GM21619 (cell line): Measurements from ENCODE around the gene CTH.
"Not testable (repeated sequence)": the region's sequence is repeated elsewhere in the genome, so short reads cannot be mapped to it uniquely, and the experiment has no call there.

Source experiments
- ATAC-seq: cut with Tn5 transposase; IDR thresholded peaks from one replicate; pipeline ENCODE4 v1.9.1; 2021; ENCODE audit not compliant: unreplicated experiment

Gene CTH

DNA sequence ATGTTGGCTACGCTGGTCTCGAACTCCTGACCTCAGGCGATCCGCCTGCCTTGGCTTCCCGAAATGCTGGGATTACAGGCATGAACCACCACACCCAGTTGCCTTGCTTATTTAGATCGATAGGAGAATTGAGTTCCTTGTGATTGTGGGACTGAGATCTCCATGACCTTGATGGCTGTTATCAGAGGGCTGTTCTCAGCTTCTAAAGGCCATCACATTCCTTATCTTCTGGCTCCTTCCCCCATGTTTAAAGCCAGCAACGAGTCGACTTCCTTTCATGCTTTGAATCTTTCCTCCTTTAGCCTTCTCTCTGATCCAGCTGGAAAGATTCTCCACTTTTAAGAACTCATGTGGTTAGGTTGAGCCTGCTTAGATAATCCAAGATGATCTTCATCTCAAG lies 38.0 kb downstream of the CTH start:
- no peak for ATAC-seq

DNA sequence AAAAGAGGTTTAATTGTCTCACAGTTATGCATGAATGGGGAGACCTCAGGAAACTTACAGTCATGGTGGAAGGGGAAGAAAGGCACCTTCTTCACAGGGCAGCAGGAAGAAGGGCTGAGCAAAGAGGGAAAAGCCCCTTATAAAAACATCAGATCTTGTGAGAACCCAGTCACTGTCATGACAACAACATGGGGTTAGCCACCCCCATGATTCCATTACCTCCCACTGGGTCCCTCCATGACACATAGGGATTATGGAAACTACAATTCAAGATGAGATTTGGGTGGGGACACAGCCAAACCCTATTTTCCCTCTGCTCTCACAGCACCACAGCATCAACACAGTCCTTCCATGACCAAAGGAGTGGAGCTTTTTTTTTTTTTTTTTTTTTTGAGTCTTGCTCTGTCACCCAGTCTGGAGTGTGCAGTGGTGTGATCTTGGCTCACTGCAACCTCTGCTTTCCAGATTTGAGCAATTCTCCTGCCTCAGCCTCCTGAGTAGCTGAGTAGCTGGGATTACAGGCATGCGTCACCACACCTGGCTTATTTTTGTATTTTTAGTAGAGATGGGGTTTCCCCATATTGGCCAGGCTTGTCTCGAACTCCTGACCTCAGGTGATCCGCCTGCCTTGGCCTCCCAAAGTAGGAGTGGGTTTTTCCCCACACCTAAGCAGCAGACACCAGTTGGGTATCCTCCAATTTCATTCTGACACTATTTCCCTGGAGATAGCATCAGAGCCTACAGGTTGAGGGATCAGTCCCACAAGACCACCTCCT lies 41.3 kb downstream of the CTH start:
- not testable (repeated sequence) for ATAC-seq

DNA sequence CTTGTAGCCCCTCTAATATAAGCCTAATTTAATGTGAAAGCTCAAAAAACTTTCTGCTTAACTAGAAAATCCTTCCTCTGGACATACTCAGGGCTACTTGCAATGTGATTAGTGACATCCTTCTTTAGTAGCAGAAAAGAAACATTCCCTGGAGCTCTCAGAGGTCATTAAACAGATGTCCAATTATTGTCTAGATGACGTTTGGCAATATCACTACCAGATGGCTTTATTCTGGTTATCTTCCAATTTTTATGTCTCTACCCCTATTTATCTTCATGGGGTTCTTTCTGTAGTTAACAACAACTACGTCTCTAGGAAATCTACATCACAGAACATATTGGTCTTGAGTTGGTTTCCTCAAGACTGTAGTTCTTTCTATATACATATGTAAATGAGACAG lies 44.2 kb downstream of the CTH start:
- ATAC-seq: no peak

DNA sequence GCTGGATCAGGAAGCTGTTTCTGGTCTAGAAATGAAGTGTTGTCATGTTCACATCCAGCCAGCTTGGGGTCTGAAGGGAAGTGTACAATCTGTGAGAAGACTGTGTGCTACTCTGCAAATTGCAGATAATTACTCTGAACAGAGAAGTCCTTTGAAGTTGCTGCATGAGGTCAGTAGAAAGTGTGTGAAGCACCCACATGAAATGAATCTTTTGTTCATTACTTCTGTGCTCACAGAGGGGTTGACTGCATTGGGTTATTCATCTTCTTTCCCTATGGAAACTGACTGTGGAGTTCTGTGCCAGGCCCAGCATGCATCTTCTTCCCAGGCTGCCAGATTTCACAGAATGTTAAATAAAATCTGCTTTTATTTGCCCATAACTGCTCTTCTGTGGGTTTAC lies 47.1 kb downstream of the CTH start:
- no peak for ATAC-seq

DNA sequence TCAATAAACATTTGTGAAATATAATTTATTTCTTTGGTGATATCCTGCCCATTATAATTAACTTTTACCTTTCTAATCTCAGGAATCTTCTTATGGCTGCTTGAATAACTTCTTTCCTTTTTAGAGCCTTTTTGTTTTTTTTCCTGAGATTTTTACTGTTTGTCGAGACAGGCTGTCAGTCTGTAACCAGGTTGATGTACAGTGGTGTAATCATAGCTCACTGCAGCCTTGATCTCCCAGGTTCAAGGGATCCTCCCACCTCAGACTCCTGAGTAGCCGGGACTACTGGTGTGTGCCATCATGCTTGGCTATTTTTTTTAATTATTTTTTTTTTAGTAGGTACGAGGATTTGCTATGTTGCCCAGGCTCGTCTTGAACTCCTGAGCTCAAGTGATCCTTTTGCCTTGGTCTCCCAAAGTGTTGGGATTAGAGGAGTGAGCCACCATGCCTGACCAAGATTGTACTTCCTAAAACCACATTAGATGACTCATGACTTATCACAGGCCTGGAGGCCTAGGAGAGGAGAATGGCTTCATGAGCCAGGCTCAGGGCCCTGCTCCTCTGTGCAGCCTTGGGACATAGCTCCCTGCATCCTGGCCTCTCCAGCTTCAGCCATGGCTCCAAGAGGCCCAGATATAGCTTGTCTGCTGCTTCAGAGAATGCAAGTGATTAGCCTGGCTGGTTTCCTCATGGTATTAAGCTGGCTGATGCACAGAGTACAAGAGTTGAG lies 48.6 kb downstream of the CTH start:
- no peak for ATAC-seq

DNA sequence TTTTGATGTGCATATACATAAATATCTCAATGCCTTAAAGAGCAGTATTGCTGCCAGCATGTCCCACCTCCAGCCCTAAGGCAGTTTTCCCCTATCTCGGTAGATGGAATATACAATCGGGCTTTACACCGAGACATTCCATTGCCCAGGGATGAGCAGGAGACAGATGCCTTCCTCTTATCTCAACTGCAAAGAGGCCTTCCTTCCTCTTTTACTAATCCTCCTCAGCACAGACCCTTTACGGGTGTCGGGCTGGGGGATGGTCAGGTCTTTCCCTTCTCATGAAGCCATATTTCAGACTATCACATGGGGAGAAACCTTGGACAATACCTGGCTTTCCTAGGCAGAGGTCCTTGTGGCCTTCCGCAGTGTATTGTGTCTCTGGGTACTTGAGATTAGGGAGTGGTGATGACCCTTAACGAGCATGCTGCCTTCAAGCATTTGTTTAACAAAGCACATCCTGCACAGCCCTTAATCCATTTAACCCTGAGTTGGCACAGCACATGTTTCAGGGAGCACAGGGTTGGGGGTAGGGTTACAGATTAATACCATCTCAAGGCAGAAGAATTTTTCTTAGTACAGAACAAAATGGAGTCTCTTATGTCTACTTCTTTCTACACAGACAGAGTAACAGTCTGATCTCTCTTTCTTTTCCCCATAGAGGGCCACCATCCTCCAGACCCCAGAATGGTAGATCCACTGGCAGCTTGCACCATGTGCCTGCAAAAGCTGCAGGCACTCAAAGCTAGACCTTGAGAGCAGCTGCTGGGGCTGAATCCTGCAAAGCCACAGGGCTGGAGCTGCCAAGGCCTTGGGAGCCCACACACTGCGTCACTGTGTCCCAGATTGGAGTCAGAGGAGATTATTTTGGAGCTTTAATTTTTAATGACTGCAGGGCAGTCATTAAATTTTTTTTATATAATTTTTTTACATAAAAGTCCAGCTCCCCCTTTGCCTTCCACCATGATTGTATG lies 50.0 kb downstream of the CTH start:
- ATAC-seq: not testable (repeated sequence)

DNA sequence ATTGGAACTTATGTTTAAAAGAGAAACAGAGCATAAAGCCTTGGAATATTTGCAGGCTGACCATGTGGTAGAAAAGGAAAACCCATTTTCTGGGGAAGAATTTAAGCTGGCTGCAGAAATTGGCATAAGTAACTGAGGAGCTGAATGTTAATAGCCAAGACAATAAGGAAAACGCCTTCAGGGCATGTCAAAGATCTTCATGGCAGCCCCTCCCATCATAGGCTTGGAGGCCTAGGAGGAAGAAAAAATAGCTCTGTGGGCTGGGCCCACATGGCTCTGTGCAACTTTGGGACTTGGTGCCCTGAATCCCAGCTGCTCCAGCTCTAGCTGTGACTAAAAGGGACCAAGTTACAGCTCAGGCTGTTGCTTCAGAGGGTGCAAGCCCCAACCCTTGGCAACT lies 51.5 kb downstream of the CTH start:
- ATAC-seq: no peak

DNA sequence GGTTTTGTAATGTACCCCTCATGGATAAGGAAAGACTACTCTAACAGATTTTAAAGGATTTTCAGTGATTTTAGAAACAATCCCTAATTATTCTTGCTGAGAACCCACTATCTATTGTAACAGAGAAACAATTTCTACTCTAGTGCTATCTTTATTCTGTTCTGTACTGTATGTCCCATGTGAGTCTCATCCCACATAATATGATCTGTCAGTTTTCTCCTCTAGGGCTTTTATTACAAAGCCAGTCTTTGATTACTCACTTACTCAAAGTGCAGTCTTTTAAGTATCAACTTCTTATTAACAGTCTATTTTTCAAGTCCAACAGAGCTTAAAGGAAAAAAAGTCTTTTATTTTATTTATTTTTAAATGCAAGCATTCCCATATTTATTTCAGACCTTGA lies 54.8 kb downstream of the CTH start:
- no peak for ATAC-seq

DNA sequence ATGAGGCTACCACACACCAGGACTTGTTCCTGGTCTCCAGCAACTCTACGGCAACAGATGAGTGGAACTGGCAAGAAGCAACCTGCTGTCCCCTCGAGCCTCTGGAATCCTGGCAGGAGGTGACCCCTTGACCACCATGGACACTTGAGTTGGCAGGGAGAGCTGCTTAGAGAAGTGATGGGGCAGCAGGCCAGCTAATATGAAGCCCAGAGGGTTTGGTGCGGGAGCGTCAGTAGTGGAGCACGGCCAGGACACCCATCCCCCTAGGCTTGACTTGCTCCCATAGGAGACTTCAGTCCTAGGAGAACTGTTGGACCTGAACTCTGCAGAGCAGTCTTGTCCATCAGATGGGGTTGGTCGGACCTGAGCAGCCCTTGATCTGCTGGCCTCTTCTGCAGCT lies 56.5 kb downstream of the CTH start:
- no peak for ATAC-seq

DNA sequence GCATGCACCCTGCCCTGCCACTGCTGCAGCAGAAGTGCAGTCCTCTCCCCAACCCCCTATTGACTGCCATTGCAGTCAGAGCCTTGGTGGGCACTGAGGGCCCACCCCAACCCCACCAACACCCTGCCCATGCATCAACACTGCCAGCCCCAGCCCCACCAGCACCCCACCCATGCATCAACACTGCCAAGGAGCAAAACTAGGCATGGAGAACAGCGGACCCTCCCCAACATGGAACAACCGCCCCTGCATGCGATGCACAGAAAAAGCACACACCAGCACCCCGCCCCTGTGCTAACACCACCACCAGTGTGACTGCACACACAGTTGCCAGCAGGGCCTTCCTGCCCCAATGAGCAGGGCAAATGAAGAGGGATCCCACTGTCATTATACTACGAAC lies 57.1 kb downstream of the CTH start:
- ATAC-seq: no peak

DNA sequence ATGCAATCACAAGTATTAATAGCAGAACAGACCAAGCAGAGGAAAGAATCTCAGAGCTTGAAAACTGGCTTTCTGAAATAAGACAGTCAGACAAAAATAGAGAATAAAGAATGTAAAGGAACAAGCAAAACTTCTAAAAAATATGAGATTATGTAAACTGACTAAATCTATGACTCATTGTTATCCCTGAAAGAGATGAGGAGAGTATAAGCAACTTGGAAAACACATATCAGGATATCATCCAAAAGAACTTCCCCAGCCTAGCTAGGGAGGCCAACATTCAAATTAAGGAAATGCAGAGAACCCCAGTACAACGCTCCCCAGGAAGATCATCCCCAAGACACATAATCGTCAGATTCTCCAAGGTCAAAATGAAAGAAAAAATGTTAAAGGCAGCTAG lies 58.1 kb downstream of the CTH start:
- not testable (repeated sequence) for ATAC-seq

DNA sequence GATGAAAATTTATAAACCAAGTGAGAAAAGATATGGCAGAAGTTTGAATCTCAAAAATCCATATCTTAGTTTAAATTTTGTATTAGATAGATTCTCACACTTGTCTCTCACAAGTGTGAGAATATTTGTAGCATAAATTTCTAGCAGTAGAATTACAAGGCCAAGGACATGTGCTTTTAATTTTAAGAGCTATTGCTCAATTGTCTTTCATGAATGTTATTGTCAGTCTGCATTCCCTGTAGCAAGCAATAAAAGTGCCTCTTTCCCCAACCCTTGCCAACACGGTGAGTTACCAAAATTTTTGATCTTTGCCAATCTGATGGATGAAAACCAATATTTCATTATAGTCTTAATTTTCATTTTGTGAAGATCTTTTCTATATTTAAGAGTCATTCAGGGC lies 64.0 kb downstream of the CTH start:
- ATAC-seq: no peak

DNA sequence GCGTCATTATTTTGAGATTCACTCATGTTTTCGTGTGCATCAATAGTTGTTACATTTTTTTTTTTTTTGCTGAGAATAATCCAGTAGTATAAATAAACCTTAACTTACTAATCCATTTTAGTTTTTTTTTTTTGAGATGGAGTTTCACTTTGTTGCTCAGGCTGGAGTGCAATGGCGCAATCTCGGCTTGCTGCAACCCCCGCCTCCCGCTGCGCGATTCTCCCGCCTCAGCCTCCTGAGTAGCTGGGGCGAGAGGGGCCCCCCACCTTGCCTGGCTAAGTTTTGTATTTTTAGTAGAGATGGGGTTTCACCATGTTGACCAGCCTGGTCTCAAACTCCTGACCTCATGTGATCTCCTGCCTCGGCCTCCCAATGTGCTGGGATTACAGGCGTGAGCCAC lies 66.0 kb downstream of the CTH start:
- ATAC-seq: no peak

DNA sequence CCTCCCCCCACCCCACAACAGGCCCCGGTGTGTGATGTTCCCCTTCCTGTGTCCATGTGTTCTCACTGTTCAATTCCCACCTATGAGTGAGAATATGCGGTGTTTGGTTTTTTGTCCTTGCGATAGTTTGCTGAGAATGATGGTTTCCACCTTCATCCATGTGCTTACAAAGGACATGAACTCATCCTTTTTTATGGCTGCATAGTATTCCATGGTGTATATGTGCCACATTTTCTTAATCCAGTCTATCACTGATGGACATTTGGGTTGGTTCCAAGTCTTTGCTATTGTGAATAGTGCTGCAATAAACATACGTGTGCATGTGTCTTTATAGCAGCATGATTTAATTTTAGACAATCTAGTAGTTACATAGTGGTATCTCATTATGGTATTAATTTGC lies 66.8 kb downstream of the CTH start:
- not testable (repeated sequence) for ATAC-seq

DNA sequence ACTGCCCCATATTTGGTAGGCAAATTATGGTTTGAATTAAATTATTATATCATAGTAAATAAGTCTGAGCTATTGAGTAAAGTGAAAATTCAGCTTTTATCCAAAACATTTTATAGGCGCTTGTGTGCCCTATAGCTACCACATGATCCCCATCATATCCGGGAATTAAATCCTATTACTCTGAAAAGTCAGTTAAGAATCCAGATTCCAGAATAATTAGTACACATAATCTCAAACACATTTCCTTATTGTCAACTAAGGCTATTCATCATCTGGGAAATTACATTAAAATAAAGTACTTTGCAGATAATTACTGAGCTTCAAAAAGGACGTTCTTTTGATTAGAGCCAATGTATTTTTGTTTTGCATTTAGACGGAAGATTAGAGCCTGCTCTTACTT lies 72.3 kb downstream of the CTH start:
- ATAC-seq: no peak

DNA sequence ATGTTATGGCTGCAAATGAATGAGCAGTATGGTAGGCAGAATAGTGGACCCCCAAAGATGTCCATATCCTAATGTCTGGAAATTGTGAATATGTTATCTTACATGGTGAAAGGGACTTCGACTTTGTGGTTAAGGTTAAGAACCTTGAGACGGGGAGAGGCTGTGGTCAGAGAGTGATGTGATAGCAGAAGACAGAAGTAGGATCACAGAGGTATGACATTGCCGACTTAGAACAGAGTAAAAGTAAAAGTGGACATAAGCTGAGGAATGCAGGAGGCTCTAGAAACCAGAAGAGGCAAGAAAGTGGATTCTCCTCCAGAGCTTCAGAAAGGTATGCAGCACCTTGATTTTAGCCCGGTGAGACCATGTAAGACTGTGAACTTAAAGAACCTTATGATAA lies 74.6 kb downstream of the CTH start:
- no peak for ATAC-seq

DNA sequence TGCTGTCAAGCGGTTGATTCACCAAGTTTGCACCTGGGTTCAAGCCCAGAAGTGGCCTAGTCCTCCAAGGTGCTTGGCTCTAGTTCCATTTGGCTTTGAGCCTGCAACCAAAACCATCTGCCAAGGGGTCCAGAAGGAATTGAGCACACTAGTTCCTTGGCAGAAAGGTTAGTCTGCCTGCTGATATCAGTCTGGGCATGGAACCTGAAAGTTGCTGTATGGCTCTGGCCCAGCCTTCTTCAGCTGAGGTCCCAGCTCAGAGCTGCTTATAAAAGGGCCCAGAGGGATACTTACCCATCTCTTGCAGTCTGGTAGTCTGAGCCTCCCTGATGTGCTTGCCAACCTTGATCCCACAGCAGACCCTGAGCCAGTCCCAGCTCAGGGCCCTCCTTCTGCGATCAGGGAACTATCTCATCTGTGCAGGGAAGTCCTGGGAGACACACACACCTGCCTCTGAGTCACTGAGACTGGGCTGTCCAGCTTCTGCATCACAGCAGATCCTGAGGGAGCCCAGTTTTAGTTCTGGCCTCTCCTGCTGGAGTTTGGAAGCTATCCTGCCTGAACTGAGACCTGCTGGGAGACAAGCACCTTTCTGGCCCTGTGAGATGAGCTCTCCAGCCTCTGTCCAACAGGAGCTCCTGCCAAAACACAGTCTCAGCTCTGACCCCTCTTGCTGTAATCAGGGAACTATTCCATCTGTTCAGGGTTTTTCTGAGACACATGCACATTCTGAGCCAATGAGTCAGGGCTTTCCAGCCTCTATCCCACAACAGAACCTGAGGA lies 75.8 kb downstream of the CTH start:
- ATAC-seq: no peak

DNA sequence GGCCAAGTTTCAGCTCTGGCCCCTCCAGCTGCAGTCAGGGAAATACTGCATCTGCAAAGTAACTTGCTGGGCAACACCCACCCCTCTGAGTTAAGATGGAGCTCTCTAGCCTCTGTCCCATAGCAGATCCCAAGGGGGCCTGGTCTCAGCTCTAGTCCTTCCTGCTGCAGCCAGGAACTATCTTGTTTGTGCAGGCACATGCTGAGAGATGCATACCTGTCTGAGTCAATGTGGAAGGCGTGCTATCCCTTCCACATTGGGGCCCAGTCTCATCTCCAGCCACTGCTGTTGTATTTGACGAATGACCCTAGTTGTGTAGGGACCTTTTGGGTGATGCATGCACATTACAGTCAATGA lies 76.4 kb downstream of the CTH start:
- no peak for ATAC-seq

DNA sequence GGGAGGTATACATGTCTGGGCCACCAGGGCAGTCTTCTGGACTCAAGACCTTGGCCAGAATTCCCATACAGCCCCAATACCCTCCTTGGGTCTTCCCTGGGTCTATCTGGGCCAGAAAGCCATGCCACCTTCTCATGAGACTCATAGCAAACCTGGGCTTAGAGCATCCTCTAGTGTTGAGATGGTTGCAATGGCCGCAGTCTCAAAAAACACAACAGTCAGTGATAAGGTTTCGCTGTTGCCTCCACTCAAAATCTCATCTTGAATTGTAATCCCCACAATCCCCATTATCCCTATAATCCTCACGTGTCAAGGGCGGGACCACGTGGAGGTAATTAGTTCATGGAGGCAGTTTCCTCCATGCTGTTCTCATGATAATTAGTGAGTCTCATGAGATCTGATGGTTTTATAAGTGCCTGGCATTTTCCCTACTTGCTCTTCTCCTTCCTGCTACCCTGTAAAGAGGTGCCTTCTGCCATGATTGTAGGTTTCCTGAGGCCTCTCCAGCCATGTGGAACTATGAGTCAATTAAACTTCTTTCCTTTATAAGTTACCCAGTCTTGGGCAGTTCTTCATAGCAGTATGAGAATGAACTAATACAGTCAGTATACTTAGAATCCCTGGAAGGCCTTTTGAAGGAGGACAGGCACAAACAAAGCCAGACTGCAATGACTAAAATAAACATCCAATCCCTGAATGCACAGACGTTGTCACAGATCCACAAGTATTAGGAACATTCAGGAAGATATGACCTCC lies 77.0 kb downstream of the CTH start:
- ATAC-seq: peak; percentile 56
